ENCODE measurements around the gene SMARCC2.

DNA sequence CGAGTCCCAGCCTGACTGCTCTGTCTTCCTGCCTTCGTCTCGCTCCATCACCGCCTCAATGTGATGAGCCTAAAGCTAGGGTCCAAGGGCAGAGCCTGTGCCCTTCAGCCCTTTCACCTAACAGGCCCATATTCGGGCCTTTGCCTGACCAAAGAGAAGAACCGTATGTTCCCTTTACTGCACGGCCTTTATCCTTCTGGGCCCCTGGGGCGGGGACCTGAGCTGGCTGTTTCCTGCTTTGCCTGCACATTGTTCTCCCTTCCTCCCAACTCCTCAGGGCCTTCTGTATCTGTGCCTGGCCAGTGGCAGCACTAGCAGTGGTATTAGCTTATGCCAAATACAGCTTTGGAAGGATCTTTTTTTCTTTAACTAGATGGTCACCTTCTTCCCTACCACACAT, 45.4 kb downstream of the SMARCC2 start:
- no peak for TF ChIP-seq CTCF (conservative IDR thresholded peaks at IDR 0.05; ENCODE audit: low read length)
- no peak for TF ChIP-seq EZH2phosphoT487 (IDR thresholded peaks at IDR 0.05; ENCODE audit: borderline replicate concordance, low read depth, low read length)
